ENCODE measurements around the gene SPINK4. TPM values are rescaled to one million over a fixed set of nuclear protein-coding genes. Genes with fewer than 3 reads are reported as not detected.

Gene SPINK4
- total RNA-seq, 2 experiments from 2014 or later, result not detected

DNA sequence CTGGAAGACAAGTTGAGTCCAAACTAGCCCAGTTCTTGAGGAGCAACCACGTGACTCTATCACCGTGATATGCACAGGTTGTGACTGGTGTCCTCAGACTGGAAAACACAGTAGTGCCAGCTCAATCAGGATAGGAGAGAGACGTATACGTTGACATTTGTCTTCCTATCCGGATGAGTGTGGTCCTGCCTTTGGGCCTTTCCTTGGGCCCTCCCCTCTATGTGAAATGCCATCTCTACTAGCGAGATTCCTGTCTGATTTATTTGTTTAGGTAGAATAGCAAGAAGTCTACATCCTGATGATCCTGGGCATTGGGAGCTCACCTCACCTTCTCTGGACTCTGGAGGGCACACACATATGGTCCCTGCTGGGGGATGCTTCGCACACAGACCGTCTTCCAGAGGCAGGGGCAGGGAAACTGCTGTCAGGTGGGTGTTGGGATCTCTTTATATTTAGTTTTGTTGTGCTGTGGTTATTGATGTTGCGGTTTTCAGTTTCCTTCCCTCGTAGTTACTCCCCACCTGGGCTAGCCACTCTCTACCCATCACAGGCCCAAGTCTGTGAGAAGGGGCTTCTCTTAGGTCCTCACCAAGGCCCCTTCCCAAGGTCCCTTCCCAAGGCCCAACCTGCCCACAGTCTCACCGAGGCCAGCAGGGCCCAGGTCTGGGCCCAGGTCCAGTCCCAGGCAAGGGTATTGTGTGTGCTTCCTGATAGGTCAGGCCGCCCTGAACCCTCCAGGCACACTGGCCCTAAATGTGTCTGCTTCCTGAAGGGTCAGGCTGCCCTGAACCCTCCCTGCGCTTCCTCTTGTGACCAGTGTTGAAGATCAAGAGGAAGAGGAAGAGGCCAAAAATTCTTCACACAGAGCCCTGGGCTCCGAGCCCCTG lies 19.0 kb upstream of the SPINK4 start:
- no peaks in the 10 kb centered on the region for H3K36me3 Mint-ChIP-seq
- H3K9me3 Mint-ChIP-seq, result no peaks in the 10 kb centered on the region
- POLR2A ChIA-PET, result no interaction called here
- no peak for DNase-seq
- ATAC-seq (ENCODE audit: low read depth), result peak; percentile 18
- H3K4me1 Mint-ChIP-seq, result peaks cover 23% of the 10 kb centered on the region
- H3K4me3 Mint-ChIP-seq, result no peak overlapping the region
- H3K27ac Mint-ChIP-seq, result peak overlapping the region; percentile 62
- H3K27me3 Mint-ChIP-seq, result peaks cover 5% of the 10 kb centered on the region

DNA sequence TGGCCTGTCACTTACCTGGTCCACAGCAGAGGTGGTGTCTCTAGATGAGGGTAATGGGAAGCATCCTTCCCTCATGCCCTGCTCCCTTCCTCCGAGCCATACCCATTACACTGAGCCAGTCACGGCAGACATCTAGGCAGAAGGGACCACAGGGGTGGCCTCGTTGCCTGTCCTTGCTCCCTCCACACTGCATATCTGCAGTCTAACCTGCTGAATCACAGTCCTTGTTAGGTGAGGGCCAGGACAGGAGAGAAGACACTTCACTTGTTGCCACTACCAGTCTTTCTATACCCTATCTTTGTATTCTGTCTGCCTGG lies 18.4 kb upstream of the SPINK4 start:
- H3K36me3 Mint-ChIP-seq, result no peaks in the 10 kb centered on the region
- no peak overlapping the region for H3K27ac Mint-ChIP-seq
- POLR2A ChIA-PET, result no interaction called here
- H3K4me1 Mint-ChIP-seq, result peaks cover 24% of the 10 kb centered on the region
- no peak overlapping the region for H3K4me3 Mint-ChIP-seq
- ATAC-seq (ENCODE audit: low read depth) (no peak), DNase-seq (no peak)
- peaks cover 5% of the 10 kb centered on the region for H3K27me3 Mint-ChIP-seq
- H3K9me3 Mint-ChIP-seq, result no peaks in the 10 kb centered on the region

GRCh38 chr9:33222031-33222430 lies 17.9 kb upstream of the SPINK4 start:
- H3K4me1 Mint-ChIP-seq, result peaks cover 26% of the 10 kb centered on the region
- no peaks in the 10 kb centered on the region for H3K36me3 Mint-ChIP-seq
- no peak for ATAC-seq (ENCODE audit: low read depth)
- H3K27ac Mint-ChIP-seq, result no peak overlapping the region
- POLR2A ChIA-PET, result no interaction called here
- peaks cover 5% of the 10 kb centered on the region for H3K27me3 Mint-ChIP-seq
- H3K9me3 Mint-ChIP-seq, result no peaks in the 10 kb centered on the region
- DNase-seq, result no peak
- H3K4me3 Mint-ChIP-seq, result no peak overlapping the region

GRCh38 chr9:33223696-33224095 lies 16.3 kb upstream of the SPINK4 start:
- ATAC-seq (ENCODE audit: low read depth) (no peak), DNase-seq (no peak)
- Mint-ChIP-seq H3K9me3 (no peaks in the 10 kb centered on the region), H3K27ac (no peak overlapping the region), H3K27me3 (no peaks in the 10 kb centered on the region), H3K4me1 (peaks cover 28% of the 10 kb centered on the region), H3K4me3 (no peak overlapping the region), H3K36me3 (no peaks in the 10 kb centered on the region)
- POLR2A ChIA-PET, result no interaction called here

DNA sequence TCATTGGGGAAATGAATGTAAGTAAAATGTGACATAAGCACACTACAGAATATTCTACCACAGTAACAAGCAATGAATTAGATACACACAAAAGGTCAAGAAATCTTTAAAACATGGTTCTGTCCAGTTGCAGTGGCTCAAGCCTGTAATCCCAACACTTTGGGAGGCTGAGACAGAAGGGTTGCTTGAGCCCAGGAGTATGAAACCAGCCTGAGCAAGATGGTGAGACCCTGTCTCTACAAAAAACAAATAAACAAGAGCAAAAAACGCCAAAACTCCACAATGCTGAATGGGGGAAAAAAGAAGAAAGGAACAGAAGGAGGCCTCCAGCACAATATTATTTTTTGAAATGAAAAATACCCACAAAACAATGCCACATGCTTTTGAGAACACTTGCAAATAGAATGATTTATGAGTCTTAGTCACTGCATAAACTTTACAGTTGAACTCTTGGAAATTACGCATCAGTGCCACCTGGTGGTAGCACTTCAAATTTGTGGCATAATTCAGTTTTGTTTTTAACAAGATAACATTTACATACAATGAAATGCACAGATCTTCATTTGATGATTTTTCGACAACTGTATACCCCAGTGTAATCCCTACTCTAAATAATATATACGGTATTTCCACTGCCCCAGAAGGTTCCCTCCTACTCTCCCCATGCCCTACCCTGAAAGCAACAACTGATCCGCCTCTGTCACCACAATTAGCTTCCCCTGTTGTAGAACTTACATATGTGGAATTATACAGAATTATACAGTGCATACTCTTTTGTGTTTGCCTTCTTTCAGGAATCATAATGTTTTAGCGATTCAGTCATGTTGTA lies 14.4 kb upstream of the SPINK4 start:
- H3K27ac Mint-ChIP-seq, result peak overlapping the region; percentile 7
- POLR2A ChIA-PET, result interaction anchor here (1.3 to 2.0 kb wide), 2 partner anchors 58 to 200 kb away, joined by 4 to 13 read pairs; partner anchors contain the start of genes B4GALT1 and DNAJA1

GRCh38 chr9:33227008-33227398 lies 13.0 kb upstream of the SPINK4 start:
- POLR2A ChIA-PET, result interaction anchor here (2.0 kb wide), 2 partner anchors 151 to 202 kb away, joined by 4 to 13 read pairs; partner anchors contain the start of genes DNAJA1 and SMU1
- no peak for DNase-seq
- no peaks in the 10 kb centered on the region for H3K9me3 Mint-ChIP-seq

More for the DNA sequence above, 14.4 kb upstream of the SPINK4 start:
- Mint-ChIP-seq H3K4me1 (peaks cover 27% of the 10 kb centered on the region), H3K9me3 (no peaks in the 10 kb centered on the region), H3K36me3 (no peaks in the 10 kb centered on the region), H3K27me3 (no peaks in the 10 kb centered on the region), H3K4me3 (no peak overlapping the region)
- no peak for ATAC-seq (ENCODE audit: low read depth)
- DNase-seq, result peak; percentile 45

GRCh38 chr9:33227741-33228140 lies 12.2 kb upstream of the SPINK4 start:
- POLR2A ChIA-PET, result interaction anchor here (0.6 to 2.0 kb wide), 2 partner anchors 152 to 203 kb away, joined by 3 to 4 read pairs; partner anchors contain the start of genes DNAJA1 and SMU1
- no peak overlapping the region for H3K4me3 Mint-ChIP-seq
- H3K27ac Mint-ChIP-seq, result no peak overlapping the region
- H3K4me1 Mint-ChIP-seq, result peaks cover 13% of the 10 kb centered on the region
- DNase-seq, result no peak
- no peaks in the 10 kb centered on the region for H3K9me3 Mint-ChIP-seq
- peaks cover 5% of the 10 kb centered on the region for H3K27me3 Mint-ChIP-seq
- no peak for ATAC-seq (ENCODE audit: low read depth)
- H3K36me3 Mint-ChIP-seq, result no peaks in the 10 kb centered on the region

More at GRCh38 chr9:33227008-33227398, 13.0 kb upstream of the SPINK4 start:
- H3K27me3 Mint-ChIP-seq, result peaks cover 4% of the 10 kb centered on the region
- ATAC-seq (ENCODE audit: low read depth), result no peak
- H3K27ac Mint-ChIP-seq, result peak overlapping the region; percentile 5
- H3K4me1 Mint-ChIP-seq, result peaks cover 13% of the 10 kb centered on the region
- no peaks in the 10 kb centered on the region for H3K36me3 Mint-ChIP-seq
- H3K4me3 Mint-ChIP-seq, result no peak overlapping the region

- peaks cover 6% of the 10 kb centered on the region for H3K27me3 Mint-ChIP-seq
- H3K4me3 Mint-ChIP-seq, result no peak overlapping the region
- POLR2A ChIA-PET, result no interaction called here
- no peak for DNase-seq
- ATAC-seq (ENCODE audit: low read depth), result no peak
- no peaks in the 10 kb centered on the region for H3K9me3 Mint-ChIP-seq
- H3K36me3 Mint-ChIP-seq, result no peaks in the 10 kb centered on the region
- H3K4me1 Mint-ChIP-seq, result peaks cover 13% of the 10 kb centered on the region
- no peak overlapping the region for H3K27ac Mint-ChIP-seq
Observed at GRCh38 chr9:33228606-33229005, 11.4 kb upstream of the SPINK4 start.

- no peak for ATAC-seq (ENCODE audit: low read depth)
- Mint-ChIP-seq H3K27ac (no peak overlapping the region), H3K36me3 (no peaks in the 10 kb centered on the region), H3K27me3 (peaks cover 6% of the 10 kb centered on the region), H3K4me3 (no peak overlapping the region), H3K4me1 (peaks cover 13% of the 10 kb centered on the region), H3K9me3 (no peaks in the 10 kb centered on the region)
- no peak for DNase-seq
- POLR2A ChIA-PET, result interaction anchor here (0.6 kb wide), 1 partner anchor 247 kb away, joined by 3 read pairs; no protein-coding TSS in a partner anchor
Observed at GRCh38 chr9:33229359-33230114, 10.4 kb upstream of the SPINK4 start.

DNA sequence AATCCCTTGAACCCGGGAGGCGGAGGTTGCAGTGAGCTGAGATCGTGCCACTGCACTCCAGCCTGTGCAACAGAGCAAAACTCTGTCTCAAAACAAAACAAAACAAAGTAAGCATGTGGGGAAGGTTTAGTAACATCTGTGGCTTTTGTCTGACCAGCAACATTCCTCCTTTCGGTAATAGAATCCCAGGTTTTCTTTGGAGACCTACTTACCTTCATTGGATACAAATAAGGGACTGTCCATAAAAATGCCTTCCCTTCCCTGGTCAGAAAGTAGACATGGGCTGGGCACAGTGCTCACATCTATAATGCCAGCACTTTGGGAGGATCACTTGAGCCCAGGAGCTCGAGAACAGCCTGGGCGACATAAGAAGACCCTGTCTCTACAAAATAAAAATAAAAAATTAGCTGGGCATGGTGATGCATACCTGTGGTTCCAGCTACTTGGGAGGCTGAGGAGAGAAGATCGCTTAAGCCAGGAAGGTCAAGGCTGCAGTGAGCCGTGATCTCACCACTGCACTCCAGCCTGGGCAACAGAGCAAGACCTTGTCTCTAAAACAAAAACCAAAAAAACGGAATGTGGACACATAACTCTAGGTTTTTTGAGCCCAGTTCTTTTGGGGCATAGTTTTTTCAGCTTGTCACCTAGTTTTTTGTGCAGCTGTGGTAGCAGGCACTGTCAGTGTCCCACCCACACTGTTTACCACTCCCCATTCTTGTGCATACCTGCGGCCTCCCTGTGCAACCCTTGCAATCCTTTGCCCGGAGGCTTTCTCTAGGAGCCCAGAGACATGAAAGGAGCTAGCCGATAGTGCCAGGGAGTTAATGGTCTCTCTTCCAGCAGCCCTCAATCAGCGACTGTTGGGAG lies 9.0 kb upstream of the SPINK4 start:
- H3K27ac Mint-ChIP-seq, result no peak overlapping the region
- H3K4me3 Mint-ChIP-seq, result no peak overlapping the region
- no peaks in the 10 kb centered on the region for H3K9me3 Mint-ChIP-seq
- peaks cover 6% of the 10 kb centered on the region for H3K27me3 Mint-ChIP-seq
- no peaks in the 10 kb centered on the region for H3K36me3 Mint-ChIP-seq
- peaks cover 4% of the 10 kb centered on the region for H3K4me1 Mint-ChIP-seq
- POLR2A ChIA-PET, result no interaction called here
- no peak for DNase-seq
- no peak for ATAC-seq (ENCODE audit: low read depth)

GRCh38 chr9:33231623-33231942 lies 8.4 kb upstream of the SPINK4 start:
- H3K9me3 Mint-ChIP-seq, result no peaks in the 10 kb centered on the region
- no peak for ATAC-seq (ENCODE audit: low read depth)
- H3K27ac Mint-ChIP-seq, result no peak overlapping the region
- peaks cover 4% of the 10 kb centered on the region for H3K4me1 Mint-ChIP-seq
- no peaks in the 10 kb centered on the region for H3K36me3 Mint-ChIP-seq
- no peak for DNase-seq
- H3K4me3 Mint-ChIP-seq, result no peak overlapping the region
- POLR2A ChIA-PET, result no interaction called here
- peaks cover 6% of the 10 kb centered on the region for H3K27me3 Mint-ChIP-seq

DNA sequence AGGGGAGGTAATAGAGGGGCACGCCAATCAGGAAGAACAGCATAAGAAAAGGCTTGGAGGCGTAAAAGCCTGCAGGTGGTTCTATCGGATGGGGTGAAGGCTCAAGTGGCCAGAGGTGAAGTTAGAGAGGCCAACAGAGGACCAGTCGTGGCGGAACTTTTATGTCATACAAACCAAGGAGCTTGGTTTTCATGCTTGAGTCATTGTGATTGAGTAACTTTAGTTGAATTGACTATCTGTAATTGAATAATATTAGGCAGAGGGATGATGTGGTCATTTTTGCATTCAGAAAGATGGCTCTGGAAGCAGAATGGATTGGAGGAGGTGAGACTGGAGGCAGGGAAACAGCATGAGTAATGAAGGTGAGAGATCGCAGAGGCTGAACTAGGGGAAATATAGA lies 7.2 kb upstream of the SPINK4 start:
- no peak for DNase-seq

More for the DNA sequence above, 7.2 kb upstream of the SPINK4 start:
- Mint-ChIP-seq H3K4me1 (no peaks in the 10 kb centered on the region), H3K9me3 (no peaks in the 10 kb centered on the region), H3K27ac (no peak overlapping the region), H3K27me3 (peaks cover 6% of the 10 kb centered on the region), H3K4me3 (no peak overlapping the region), H3K36me3 (no peaks in the 10 kb centered on the region)
- POLR2A ChIA-PET, result interaction anchor here (1.2 kb wide), 1 partner anchor 208 kb away, joined by 3 read pairs; the partner anchor contains the start of gene DNAJA1
- ATAC-seq (ENCODE audit: low read depth), result no peak
